Muscle of leg (tissue), 11 donors: Measurements from ENCODE around the gene ZNF804B. TPM values are rescaled to one million over a fixed set of nuclear protein-coding genes. Genes with fewer than 3 reads are reported as not detected.

Experiments
- DNase-seq: peaks from one replicate; pipeline ENCODE4 v3.0.0; 2013
- H3K27ac ChIP-seq: one replicate; pipeline ENCODE4 v1.5.1; 2013; ENCODE audit warnings: mild to moderate bottlenecking, low read length, control low read depth
- H3K27me3 ChIP-seq: one replicate; pipeline ENCODE4 v1.6.1; 2013; ENCODE audit warnings: low read length; ENCODE audit not compliant: control insufficient read depth, insufficient read depth
- H3K36me3 ChIP-seq: one replicate; pipeline ENCODE4 v1.6.1; 2013; ENCODE audit warnings: low read length; ENCODE audit not compliant: control insufficient read depth, insufficient read depth
- H3K4me1 ChIP-seq: one replicate; pipeline ENCODE4 v1.6.1; 2013; ENCODE audit warnings: low read length; ENCODE audit not compliant: control insufficient read depth, insufficient read depth
- H3K4me3 ChIP-seq: one replicate; pipeline ENCODE4 v1.5.1; 2013; ENCODE audit warnings: low read length, control low read depth
- H3K9me3 ChIP-seq: replicated peaks from 2 replicates; pipeline ENCODE4 v1.6.1; 2013; ENCODE audit warnings: low read depth, low read length; ENCODE audit not compliant: control insufficient read depth
- WGBS: methylation state at CpG from one replicate; pipeline ENCODE4 v1.1.5; 2013; ENCODE audit warnings: missing lambda C conversion rate; ENCODE audit not compliant: insufficient coverage; 5-methylcytosine and 5-hydroxymethylcytosine counted together
- polyA plus RNA-seq, 8 donors: library from polyadenylated mRNA; unstranded; fragments of 120-200 nt; gene quantifications; one replicate each; pipeline versions ENCODE4 v1.2.1 to v1.2.3, GENCODE V29; 2013; ENCODE audit warnings: inconsistent platforms in 1 of 8, low replicate concordance in 1 of 8; ENCODE audit not compliant: insufficient read length in 8 of 8, insufficient read depth in 1 of 8
- total RNA-seq: library from RNA; stranded (reverse); fragments of 120-200 nt; gene quantifications from one replicate; pipeline ENCODE4 v1.2.4, GENCODE V29; 2013

The ZNF804B gene
- total and polyA plus RNA-seq, 9 donors: under 0.01 to 0.05 TPM; not detected in 7

- Histone ChIP-seq H3K4me3 (no peak overlapping the region), H3K27ac (no peak overlapping the region), H3K9me3 (no peaks in the 10 kb centered on the region), H3K36me3 (no peaks in the 10 kb centered on the region), H3K27me3 (no peaks in the 10 kb centered on the region), H3K4me1 (no peaks in the 10 kb centered on the region)
- WGBS: no CpG with 5 or more reads among the region's 3 CpGs
- no peak for DNase-seq
Observed at GRCh38 chr7:88888684-88889083, 129.2 kb downstream of the ZNF804B start.

- Histone ChIP-seq H3K27ac (no peak overlapping the region), H3K27me3 (no peaks in the 10 kb centered on the region), H3K9me3 (no peaks in the 10 kb centered on the region), H3K36me3 (no peaks in the 10 kb centered on the region), H3K4me3 (no peak overlapping the region), H3K4me1 (no peaks in the 10 kb centered on the region)
- WGBS: no CpG with 5 or more reads among the region's 2 CpGs
- no peak for DNase-seq
Observed at GRCh38 chr7:88910516-88910915, 151.0 kb downstream of the ZNF804B start.

- no peaks in the 10 kb centered on the region for H3K9me3 ChIP-seq
- WGBS: no CpG with 5 or more reads among the region's 2 CpGs
- no peak for DNase-seq
- H3K4me3 ChIP-seq: no peak overlapping the region
- no peaks in the 10 kb centered on the region for H3K27me3 ChIP-seq
- no peaks in the 10 kb centered on the region for H3K36me3 ChIP-seq
- no peak overlapping the region for H3K27ac ChIP-seq
- no peaks in the 10 kb centered on the region for H3K4me1 ChIP-seq
Observed at GRCh38 chr7:88912852-88913251, 153.4 kb downstream of the ZNF804B start.

GRCh38 chr7:88915615-88916014 is 156.1 kb downstream of the ZNF804B start:
- H3K27me3 ChIP-seq: no peaks in the 10 kb centered on the region
- H3K36me3 ChIP-seq: no peaks in the 10 kb centered on the region
- no peak for DNase-seq
- H3K27ac ChIP-seq: no peak overlapping the region
- no peak overlapping the region for H3K4me3 ChIP-seq
- H3K9me3 ChIP-seq: no peaks in the 10 kb centered on the region
- no peaks in the 10 kb centered on the region for H3K4me1 ChIP-seq

- no peak for DNase-seq
- 70% methylated on average over 2 of the region's 4 CpGs for WGBS
- Histone ChIP-seq H3K9me3 (no peaks in the 10 kb centered on the region), H3K4me1 (no peaks in the 10 kb centered on the region), H3K4me3 (no peak overlapping the region), H3K27me3 (no peaks in the 10 kb centered on the region), H3K36me3 (no peaks in the 10 kb centered on the region), H3K27ac (no peak overlapping the region)
Observed at GRCh38 chr7:88919478-88920131, 160.1 kb downstream of the ZNF804B start.

- Histone ChIP-seq H3K27ac (no peak overlapping the region), H3K9me3 (no peaks in the 10 kb centered on the region), H3K27me3 (no peaks in the 10 kb centered on the region), H3K4me1 (no peaks in the 10 kb centered on the region), H3K4me3 (no peak overlapping the region), H3K36me3 (no peaks in the 10 kb centered on the region)
- DNase-seq: no peak
- WGBS: no CpG with 5 or more reads among the region's 2 CpGs
Observed at GRCh38 chr7:88922944-88923343, 163.4 kb downstream of the ZNF804B start.

- no peaks in the 10 kb centered on the region for H3K36me3 ChIP-seq
- H3K4me3 ChIP-seq: no peak overlapping the region
- DNase-seq: peak; percentile 12
- H3K27me3 ChIP-seq: no peaks in the 10 kb centered on the region
- no peaks in the 10 kb centered on the region for H3K9me3 ChIP-seq
- H3K27ac ChIP-seq: no peak overlapping the region
- no peaks in the 10 kb centered on the region for H3K4me1 ChIP-seq
Observed at GRCh38 chr7:88928276-88928675, 168.8 kb downstream of the ZNF804B start.

GRCh38 chr7:88929719-88930118 is 170.2 kb downstream of the ZNF804B start:
- Histone ChIP-seq H3K9me3 (no peaks in the 10 kb centered on the region), H3K27ac (no peak overlapping the region), H3K36me3 (no peaks in the 10 kb centered on the region), H3K4me3 (no peak overlapping the region), H3K27me3 (no peaks in the 10 kb centered on the region), H3K4me1 (no peaks in the 10 kb centered on the region)
- no CpG with 5 or more reads among the region's 3 CpGs for WGBS
- no peak for DNase-seq

GRCh38 chr7:88933285-88933684 is 173.8 kb downstream of the ZNF804B start:
- H3K4me3 ChIP-seq: no peak overlapping the region
- no peaks in the 10 kb centered on the region for H3K9me3 ChIP-seq
- H3K27me3 ChIP-seq: no peaks in the 10 kb centered on the region
- DNase-seq: no peak
- no peaks in the 10 kb centered on the region for H3K4me1 ChIP-seq
- WGBS: 88% methylated on average over 2 of the region's 5 CpGs
- no peak overlapping the region for H3K27ac ChIP-seq
- H3K36me3 ChIP-seq: no peaks in the 10 kb centered on the region

GRCh38 chr7:88942815-88943501 is 183.5 kb downstream of the ZNF804B start:
- H3K9me3 ChIP-seq: no peaks in the 10 kb centered on the region
- no peaks in the 10 kb centered on the region for H3K36me3 ChIP-seq
- DNase-seq: no peak
- no peaks in the 10 kb centered on the region for H3K4me1 ChIP-seq
- H3K4me3 ChIP-seq: no peak overlapping the region
- no CpG with 5 or more reads among the region's 2 CpGs for WGBS
- no peak overlapping the region for H3K27ac ChIP-seq
- H3K27me3 ChIP-seq: no peaks in the 10 kb centered on the region
